Astrocyte (in vitro differentiated cells and primary cell): ENCODE data around the gene PGA4.

Experiments used
- CTCF ChIP-seq: IDR thresholded peaks from 2 replicates; pipeline ENCODE4 v1.5.1; 2011; ENCODE audit warnings: low read depth, mild to moderate bottlenecking, inconsistent platforms, low read length, moderate library complexity; ENCODE audit not compliant: insufficient read depth
- EZH2 ChIP-seq: IDR thresholded peaks from 2 replicates; pipeline ENCODE4 v1.6.1; 2012; ENCODE audit warnings: mild to moderate bottlenecking, low read length, inconsistent platforms; ENCODE audit not compliant: insufficient read depth

DNA sequence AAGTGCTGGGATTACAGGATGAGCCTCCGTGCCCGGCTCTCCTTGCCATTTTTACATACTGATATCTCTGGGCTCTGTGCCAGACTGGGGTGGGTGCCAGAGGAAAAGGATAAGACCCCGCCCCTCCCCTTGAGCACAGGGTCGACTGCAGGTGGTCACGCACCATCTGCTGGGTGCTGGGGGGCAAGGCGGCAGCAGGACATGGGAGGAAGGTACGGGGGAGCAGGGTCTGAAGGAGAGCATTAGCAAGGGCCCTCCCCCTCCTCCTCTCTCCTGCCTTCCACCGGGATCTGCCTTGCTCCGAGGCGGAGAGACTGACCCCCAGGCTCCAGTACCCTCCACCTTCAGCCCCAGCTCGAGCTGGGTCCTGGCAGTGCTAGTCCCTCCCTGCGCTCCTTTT, 28.6 kb upstream of the PGA4 start:
- TF ChIP-seq CTCF = no peak
- no peak for TF ChIP-seq EZH2
